Measurements from ENCODE around the gene EBF3.

Gene EBF3

GRCh38 chr10:129859536-129859935, 104.5 kb downstream of the EBF3 start:
- in situ Hi-C loops (cut with HindIII; ENCODE audit: low sequenced_read_pairs): no loop called here

GRCh38 chr10:129857242-129857960, 106.7 kb downstream of the EBF3 start:
- in situ Hi-C loops (cut with HindIII; ENCODE audit: low sequenced_read_pairs): no loop called here

- in situ Hi-C loops (cut with HindIII; ENCODE audit: low sequenced_read_pairs): no loop called here
Observed at GRCh38 chr10:129855836-129856563, 108.1 kb downstream of the EBF3 start.

GRCh38 chr10:129854796-129855705, 109.0 kb downstream of the EBF3 start:
- in situ Hi-C loops (cut with HindIII; ENCODE audit: low sequenced_read_pairs): no loop called here

GRCh38 chr10:129854158-129854557, 109.9 kb downstream of the EBF3 start:
- in situ Hi-C loops (cut with HindIII; ENCODE audit: low sequenced_read_pairs): no loop called here

GRCh38 chr10:129853562-129853903, 110.5 kb downstream of the EBF3 start:
- in situ Hi-C loops (cut with HindIII; ENCODE audit: low sequenced_read_pairs): no loop called here

- in situ Hi-C loops (cut with HindIII; ENCODE audit: low sequenced_read_pairs): no loop called here
Observed at GRCh38 chr10:129852829-129853561, 111.1 kb downstream of the EBF3 start.

GRCh38 chr10:129851941-129852640, 112.0 kb downstream of the EBF3 start:
- in situ Hi-C loops (cut with HindIII; ENCODE audit: low sequenced_read_pairs): no loop called here

GRCh38 chr10:129850790-129851189, 113.3 kb downstream of the EBF3 start:
- in situ Hi-C loops (cut with HindIII; ENCODE audit: low sequenced_read_pairs): no loop called here

GRCh38 chr10:129850316-129850715, 113.8 kb downstream of the EBF3 start:
- in situ Hi-C loops (cut with HindIII; ENCODE audit: low sequenced_read_pairs): no loop called here

- in situ Hi-C loops (cut with HindIII; ENCODE audit: low sequenced_read_pairs): no loop called here
Observed at GRCh38 chr10:129849853-129850252, 114.2 kb downstream of the EBF3 start.

GRCh38 chr10:129849452-129849750, 114.7 kb downstream of the EBF3 start:
- in situ Hi-C loops (cut with HindIII; ENCODE audit: low sequenced_read_pairs): no loop called here

GRCh38 chr10:129848696-129849451, 115.2 kb downstream of the EBF3 start:
- in situ Hi-C loops (cut with HindIII; ENCODE audit: low sequenced_read_pairs): no loop called here

- in situ Hi-C loops (cut with HindIII; ENCODE audit: low sequenced_read_pairs): no loop called here
Observed at GRCh38 chr10:129847741-129848483, 116.2 kb downstream of the EBF3 start.

GRCh38 chr10:129846991-129847391, 117.1 kb downstream of the EBF3 start:
- in situ Hi-C loops (cut with HindIII; ENCODE audit: low sequenced_read_pairs): no loop called here

- in situ Hi-C loops (cut with HindIII; ENCODE audit: low sequenced_read_pairs): no loop called here
Observed at GRCh38 chr10:129845111-129845753, 118.8 kb downstream of the EBF3 start.

- in situ Hi-C loops (cut with HindIII; ENCODE audit: low sequenced_read_pairs): no loop called here
Observed at GRCh38 chr10:129844216-129844766, 119.8 kb downstream of the EBF3 start.

GRCh38 chr10:129843702-129844101, 120.4 kb downstream of the EBF3 start:
- in situ Hi-C loops (cut with HindIII; ENCODE audit: low sequenced_read_pairs): no loop called here

Measured in endothelial cell of hepatic sinusoid (primary cell).